ENCODE measurements around the gene RUNX1.

GRCh38 chr21:34928637-34929036 is 120.5 kb downstream of the RUNX1 start:
- TF ChIP-seq SP1 (IDR thresholded peaks at IDR 0.05) (no peak), ELF4 (IDR thresholded peaks at IDR 0.05) (no peak), L3MBTL2 (conservative IDR thresholded peaks at IDR 0.05) (no peak), NFRKB (IDR thresholded peaks at IDR 0.05) (no peak), FOXM1 (IDR thresholded peaks at IDR 0.05; ENCODE audit: borderline replicate concordance) (no peak), TARDBP (IDR thresholded peaks at IDR 0.05) (no peak), FOXK2 (IDR thresholded peaks at IDR 0.05) (no peak), SUZ12 (IDR thresholded peaks at IDR 0.05) (no peak), BHLHE40 (IDR thresholded peaks at IDR 0.05; ENCODE audit: borderline replicate concordance) (no peak), FOXA1 (IDR thresholded peaks at IDR 0.05) (no peak)
- TF ChIP-seq, protein P1, sequence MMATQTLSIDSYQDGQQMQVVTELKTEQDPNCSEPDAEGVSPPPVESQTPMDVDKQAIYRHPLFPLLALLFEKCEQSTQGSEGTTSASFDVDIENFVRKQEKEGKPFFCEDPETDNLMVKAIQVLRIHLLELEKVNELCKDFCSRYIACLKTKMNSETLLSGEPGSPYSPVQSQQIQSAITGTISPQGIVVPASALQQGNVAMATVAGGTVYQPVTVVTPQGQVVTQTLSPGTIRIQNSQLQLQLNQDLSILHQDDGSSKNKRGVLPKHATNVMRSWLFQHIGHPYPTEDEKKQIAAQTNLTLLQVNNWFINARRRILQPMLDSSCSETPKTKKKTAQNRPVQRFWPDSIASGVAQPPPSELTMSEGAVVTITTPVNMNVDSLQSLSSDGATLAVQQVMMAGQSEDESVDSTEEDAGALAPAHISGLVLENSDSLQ (IDR thresholded peaks at IDR 0.05) = no peak

All from HEK293T (cell line).